ENCODE data around the gene CARS2.

The CARS2 gene

GRCh38 chr13:110652231-110652730 is 53.6 kb downstream of the CARS2 start:
- no peak for DNase-seq (ENCODE audit: low spot score)

- no peak for DNase-seq (ENCODE audit: low spot score)
Measured at GRCh38 chr13:110651726-110652230, 54.1 kb downstream of the CARS2 start.

- no peak for DNase-seq (ENCODE audit: low spot score)
Measured at GRCh38 chr13:110651271-110651670, 54.6 kb downstream of the CARS2 start.

- DNase-seq (ENCODE audit: low spot score): no peak
Measured at GRCh38 chr13:110650436-110650835, 55.5 kb downstream of the CARS2 start.

GRCh38 chr13:110649551-110649950 is 56.4 kb downstream of the CARS2 start:
- no peak for DNase-seq (ENCODE audit: low spot score)

GRCh38 chr13:110648848-110649421 is 57.0 kb downstream of the CARS2 start:
- DNase-seq (ENCODE audit: low spot score): no peak

GRCh38 chr13:110648146-110648819 is 57.6 kb downstream of the CARS2 start:
- no peak for DNase-seq (ENCODE audit: low spot score)

GRCh38 chr13:110647365-110647737 is 58.6 kb downstream of the CARS2 start:
- no peak for DNase-seq (ENCODE audit: low spot score)

- DNase-seq (ENCODE audit: low spot score): no peak
Measured at GRCh38 chr13:110646442-110647364, 59.2 kb downstream of the CARS2 start.

- no peak for DNase-seq (ENCODE audit: low spot score)
Measured at GRCh38 chr13:110645750-110646149, 60.2 kb downstream of the CARS2 start.

- peak; percentile 79 for DNase-seq (ENCODE audit: low spot score)
Measured at GRCh38 chr13:110644892-110645521, 60.9 kb downstream of the CARS2 start.

GRCh38 chr13:110643768-110644421 is 62.0 kb downstream of the CARS2 start:
- no peak for DNase-seq (ENCODE audit: low spot score)

- no peak for DNase-seq (ENCODE audit: low spot score)
Measured at GRCh38 chr13:110643324-110643723, 62.6 kb downstream of the CARS2 start.

- DNase-seq (ENCODE audit: low spot score): no peak
Measured at GRCh38 chr13:110642291-110642981, 63.5 kb downstream of the CARS2 start.

GRCh38 chr13:110641055-110642015 is 64.6 kb downstream of the CARS2 start:
- no peak for DNase-seq (ENCODE audit: low spot score)

- DNase-seq (ENCODE audit: low spot score): no peak
Measured at GRCh38 chr13:110640591-110641029, 65.3 kb downstream of the CARS2 start.

GRCh38 chr13:110639935-110640334 is 66.0 kb downstream of the CARS2 start:
- DNase-seq (ENCODE audit: low spot score): no peak

- no peak for DNase-seq (ENCODE audit: low spot score)
Measured at GRCh38 chr13:110638814-110639806, 66.8 kb downstream of the CARS2 start.

Measured in AG08396 (cell line).